Upper lobe of left lung (tissue), 4 donors: ENCODE measurements around the gene ANAPC16.

ENCODE experiments used
- CTCF ChIP-seq, 6 experiments: fragments of 450-650 bp in 4 of 6; fragments of 200-600 bp in 2 of 6; sonication (generic) in 2 of 6; IDR thresholded peaks; one replicate each; pipeline ENCODE4 v1.5.1; 2016 to 2019; ENCODE audit warnings: antibody characterized with exemption in 6 of 6
- POLR2A ChIP-seq, 4 donors: fragments of 450-650 bp; IDR thresholded peaks; one replicate each; pipeline ENCODE4 v1.5.1; 2016 to 2017; ENCODE audit warnings: antibody characterized with exemption in 4 of 4, mild to moderate bottlenecking in 2 of 4

- TF ChIP-seq CTCF (IDR thresholded peaks at IDR 0.05) (no peak), POLR2A (IDR thresholded peaks at IDR 0.05) (no peak)
Observed at GRCh38 chr10:72171175-72171630, 44.6 kb upstream of the ANAPC16 start.
